PFSK-1 (cell line): ENCODE measurements around the gene PLA2G4E.

Experiments used
- POLR2AphosphoS5 ChIP-seq: IDR thresholded peaks from 2 replicates; pipeline ENCODE4 v1.6.1; 2012; ENCODE audit warnings: low read depth, mild to moderate bottlenecking, control low read depth, low read length, moderate library complexity
- TAF1 ChIP-seq: IDR thresholded peaks from 2 replicates; pipeline ENCODE4 v1.6.1; 2012; ENCODE audit warnings: low read length, control low read depth, borderline replicate concordance; ENCODE audit not compliant: insufficient read depth

DNA sequence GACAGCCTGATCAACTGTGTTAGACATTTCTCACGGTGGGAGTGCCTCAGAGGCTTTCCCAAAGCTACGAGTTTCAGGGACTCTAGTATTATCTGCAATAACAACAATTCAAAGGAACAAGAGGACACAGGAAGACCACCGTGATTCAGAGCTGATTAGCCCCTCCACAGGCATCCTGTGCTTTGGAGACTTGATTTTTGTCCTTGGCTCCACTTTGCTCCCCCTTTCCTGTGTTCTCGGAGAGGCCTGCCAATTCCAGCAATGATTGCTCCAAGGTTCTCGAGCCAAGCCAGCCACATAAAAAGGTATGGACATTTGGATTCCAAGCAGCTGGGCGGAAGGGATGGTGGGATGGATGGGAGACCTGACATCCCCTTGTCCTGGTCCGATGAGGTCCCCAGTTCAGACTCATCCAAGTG is 62.8 kb downstream of the PLA2G4E start:
- TF ChIP-seq POLR2AphosphoS5 (no peak), TAF1 (no peak)
